NCI-H2107 (cell line): ENCODE measurements around the gene PTPN9.
"Not testable (repeated sequence)": the region's sequence is repeated elsewhere in the genome, so short reads cannot be mapped to it uniquely, and the experiment has no call there.

Source experiments
- DNase-seq: peaks from one replicate; lab custom pipeline; 2025; lab: John Stamatoyannopoulos, UW

The PTPN9 gene

DNA sequence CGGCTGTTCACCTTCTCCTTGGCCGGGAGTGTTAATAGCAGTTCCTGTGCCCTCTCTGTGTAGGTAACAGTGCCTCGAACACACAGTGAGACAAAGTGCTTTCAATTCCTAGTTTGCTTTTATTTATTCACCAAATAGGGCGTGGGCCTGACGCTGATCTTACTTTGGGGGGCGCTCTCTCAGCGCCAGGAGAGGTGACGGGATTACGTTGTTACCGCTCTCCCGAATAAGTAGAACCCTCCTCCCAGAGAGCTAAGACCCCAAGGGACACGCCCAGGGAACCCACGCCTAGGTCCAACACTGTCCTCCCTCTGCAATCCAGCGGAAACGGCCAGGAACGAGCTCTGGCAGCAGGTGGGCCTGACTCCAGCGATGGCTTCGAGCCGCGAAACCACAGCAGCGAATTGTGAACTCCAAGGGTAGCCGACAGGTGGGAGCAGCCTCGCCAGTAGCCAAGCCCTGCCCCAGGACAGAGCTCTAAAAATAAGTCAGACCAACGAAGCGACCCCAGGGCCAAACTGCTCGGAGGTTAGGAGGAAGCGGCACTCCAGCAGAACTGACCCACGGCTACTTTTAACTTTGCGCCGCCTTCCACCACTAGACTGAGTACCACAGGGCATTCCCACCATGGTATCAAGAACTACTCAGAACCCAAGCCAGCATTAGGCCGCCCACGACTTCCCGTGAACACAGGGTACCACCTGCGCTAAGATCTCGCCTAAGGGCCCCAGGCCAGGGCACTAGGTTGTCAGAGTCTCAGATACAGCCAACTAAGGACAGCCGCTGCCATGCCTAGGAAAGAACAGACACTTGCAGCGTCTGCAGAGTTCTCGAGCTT lies 126.0 kb downstream of the PTPN9 start:
- DNase-seq, result no peak

DNA sequence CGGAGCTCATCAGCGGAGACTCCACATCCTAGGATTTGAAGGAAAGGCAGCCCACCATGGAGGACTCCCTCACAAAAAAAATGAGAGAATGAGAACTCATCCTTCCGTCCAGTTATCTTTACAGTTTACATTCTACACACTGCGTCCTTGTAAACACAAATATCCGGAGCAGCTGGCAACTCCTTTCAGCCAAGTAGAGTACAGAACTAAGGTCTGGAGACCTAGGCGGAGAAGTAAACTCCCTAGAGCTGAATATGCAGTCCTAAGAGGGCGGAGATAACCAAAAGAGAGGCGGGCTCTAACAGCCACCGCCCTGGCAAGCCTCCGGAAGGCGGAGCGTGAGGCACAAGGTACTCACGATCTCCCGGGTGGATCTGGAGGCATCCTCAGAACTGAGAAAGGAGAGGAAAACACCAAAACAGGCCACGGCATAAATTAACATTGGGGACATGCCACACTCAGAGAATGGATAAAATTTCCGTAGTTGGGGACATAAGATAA lies 126.7 kb downstream of the PTPN9 start:
- peak; percentile 20 for DNase-seq

DNA sequence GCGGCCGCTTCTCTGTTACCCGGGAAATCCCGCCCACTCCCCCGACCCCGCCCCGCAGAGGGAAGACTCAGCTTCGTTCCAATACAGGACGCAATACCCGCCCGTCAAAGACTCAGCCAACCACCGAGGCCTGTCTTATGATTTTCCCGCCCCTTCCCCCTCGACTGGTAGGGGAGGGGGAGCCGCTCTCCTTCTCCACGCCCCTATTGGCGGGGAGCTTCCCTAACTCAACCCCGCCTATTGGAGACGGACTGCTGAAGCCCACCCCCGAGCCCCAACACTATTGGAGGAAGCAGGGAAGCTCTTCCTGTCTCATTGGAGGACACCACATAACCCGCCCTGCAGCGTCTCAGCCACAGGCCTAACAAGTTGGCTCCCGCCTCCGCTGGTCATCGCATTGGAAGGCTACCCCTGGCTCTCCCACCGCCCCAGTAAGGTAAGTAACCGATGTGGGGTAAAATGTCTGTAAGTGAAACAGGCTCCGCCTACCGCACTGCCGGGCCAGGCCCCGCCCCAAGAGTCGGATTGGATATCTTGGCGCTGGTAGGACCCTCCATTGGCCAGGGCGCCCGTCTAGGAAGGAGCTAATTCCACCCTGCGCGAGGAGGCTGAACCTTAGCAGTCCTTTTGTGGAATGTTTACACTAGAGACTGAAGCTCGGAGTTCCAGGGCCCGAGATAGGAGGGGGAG lies 127.3 kb downstream of the PTPN9 start, which contains the start of gene SIN3A:
SIN3A (minus strand) TSS at position 17 of the 690 bp plus-strand sequence. CDS start 21,315 bp downstream, outside the sequence.
- peak; percentile 89 for DNase-seq

- DNase-seq, result no peak
Measured at GRCh38 chr15:75451202-75451673, 127.9 kb downstream of the PTPN9 start.

DNA sequence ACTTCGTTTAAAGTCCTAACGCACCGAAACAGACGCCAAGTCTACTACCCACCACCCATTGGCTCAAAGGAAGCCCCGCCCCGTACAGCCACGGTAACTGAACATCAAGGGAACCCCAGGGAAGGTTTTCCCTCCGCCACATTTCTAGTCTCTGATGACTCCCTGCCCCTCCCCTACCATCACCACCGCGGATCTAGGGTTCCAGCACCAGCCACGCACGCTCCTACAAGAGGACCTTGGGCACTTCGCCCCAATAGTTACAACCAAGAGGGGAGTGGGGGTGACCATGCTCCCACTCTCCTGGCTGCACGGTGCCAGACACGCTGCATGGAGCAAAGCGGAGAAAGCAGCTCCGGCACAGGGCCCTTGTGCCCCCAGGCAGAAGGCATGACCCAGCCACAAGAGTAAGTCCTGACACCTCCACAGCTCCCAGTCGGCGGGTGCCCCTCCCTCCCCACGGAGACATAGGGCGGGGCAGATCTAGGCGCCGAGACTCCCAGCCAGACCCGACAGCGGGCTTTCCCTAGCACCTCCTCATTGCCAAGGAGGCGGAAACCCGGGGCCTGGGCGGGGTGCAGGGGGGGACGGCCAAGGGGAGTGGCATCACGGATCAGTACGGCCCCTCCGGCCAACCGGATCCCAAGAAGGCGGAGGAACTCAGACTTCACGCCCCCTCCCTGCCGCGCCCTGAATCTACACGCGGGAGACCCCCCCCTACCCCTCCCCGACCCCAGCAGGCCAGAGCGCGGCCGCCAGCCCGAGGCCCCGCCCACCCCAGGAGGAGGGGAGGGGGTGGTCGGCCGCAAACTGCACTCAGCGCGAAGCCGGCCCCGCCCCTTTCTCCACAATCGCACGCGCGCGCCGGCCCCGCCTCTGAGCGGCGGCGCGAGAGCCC lies 128.6 kb downstream of the PTPN9 start:
- peak; percentile 68 for DNase-seq

DNA sequence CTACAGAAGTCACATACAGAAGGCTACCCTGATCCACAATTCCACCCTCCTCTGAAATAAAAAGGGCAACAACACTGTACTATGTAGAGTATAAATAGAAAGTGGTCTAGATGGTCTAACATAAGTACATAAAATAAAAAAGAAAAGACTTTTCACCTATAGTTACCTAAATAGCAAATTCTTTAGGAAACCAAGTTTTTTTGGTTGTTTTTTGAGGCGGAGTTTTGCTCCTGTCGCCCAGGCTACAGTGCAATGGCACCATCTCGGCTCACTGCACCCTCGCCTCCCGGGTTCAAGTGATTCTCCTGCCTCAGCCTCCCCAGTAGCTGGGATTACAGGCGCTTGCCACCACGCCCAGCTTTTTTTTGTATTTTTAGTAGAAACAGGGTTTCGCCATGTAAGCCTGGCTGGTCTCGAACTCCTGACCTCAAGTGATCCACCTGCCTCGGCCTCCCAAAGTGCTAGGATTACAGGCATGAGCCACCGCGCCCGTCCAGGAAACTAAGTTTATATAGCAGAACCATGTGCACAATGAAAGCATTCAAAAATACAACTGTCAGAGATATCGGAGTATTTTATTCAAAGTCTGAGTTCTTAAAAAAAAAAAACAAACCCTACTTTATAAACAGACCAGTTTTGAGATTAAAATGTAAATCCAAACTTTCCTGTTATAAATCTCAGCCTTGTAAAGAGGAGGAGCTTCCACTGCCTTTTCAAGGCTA lies 129.4 kb downstream of the PTPN9 start:
- DNase-seq, result no peak

DNA sequence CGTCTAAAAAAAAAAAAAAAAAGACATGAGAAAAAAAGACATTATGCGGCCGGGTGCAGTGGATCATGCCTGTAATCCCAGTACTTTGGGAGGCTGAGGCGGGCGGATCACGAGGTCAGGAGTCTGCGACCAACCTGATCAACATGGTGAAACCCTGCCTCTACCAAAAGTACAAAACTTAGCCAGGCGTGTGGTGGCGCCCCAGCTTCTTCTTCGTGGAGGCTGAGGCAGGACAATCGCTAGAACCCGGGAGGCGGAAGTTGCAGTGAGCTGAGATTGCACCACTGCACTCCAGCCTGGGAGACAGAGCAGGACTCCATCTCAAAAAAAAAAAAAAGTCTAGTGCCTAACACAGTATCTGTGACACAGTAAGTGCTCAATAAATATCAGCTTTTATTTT lies 130.9 kb downstream of the PTPN9 start:
- DNase-seq, result not testable (repeated sequence)

GRCh38 chr15:75446151-75446550 lies 133.0 kb downstream of the PTPN9 start:
- no peak for DNase-seq

- DNase-seq, result not testable (repeated sequence)
Measured at GRCh38 chr15:75445324-75445723, 133.8 kb downstream of the PTPN9 start.

- not testable (repeated sequence) for DNase-seq
Measured at GRCh38 chr15:75443972-75444453, 135.1 kb downstream of the PTPN9 start.

DNA sequence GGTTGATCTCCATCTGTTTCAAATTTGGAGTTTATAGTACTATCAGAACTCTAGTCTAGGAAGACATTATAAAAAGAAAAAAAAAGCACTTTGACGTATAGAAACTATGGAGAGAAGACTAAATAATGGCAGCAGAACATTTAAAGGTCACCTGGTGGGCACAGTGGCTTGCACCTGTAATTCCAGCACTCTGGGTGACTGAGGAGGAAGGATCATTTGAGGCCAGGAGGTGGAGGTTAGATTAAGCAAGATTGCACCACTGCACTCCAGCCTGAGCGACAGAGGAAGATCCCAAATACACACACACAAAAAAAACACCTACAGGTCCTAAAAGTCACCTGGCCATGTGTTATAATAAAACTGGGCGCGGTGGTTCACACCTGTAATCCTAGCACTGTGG lies 141.4 kb downstream of the PTPN9 start:
- no peak for DNase-seq

GRCh38 chr15:75436881-75437280 lies 142.2 kb downstream of the PTPN9 start:
- DNase-seq, result no peak

GRCh38 chr15:75431682-75432081 lies 147.4 kb downstream of the PTPN9 start:
- DNase-seq, result no peak

- DNase-seq, result no peak
Measured at GRCh38 chr15:75431270-75431669, 147.8 kb downstream of the PTPN9 start.

DNA sequence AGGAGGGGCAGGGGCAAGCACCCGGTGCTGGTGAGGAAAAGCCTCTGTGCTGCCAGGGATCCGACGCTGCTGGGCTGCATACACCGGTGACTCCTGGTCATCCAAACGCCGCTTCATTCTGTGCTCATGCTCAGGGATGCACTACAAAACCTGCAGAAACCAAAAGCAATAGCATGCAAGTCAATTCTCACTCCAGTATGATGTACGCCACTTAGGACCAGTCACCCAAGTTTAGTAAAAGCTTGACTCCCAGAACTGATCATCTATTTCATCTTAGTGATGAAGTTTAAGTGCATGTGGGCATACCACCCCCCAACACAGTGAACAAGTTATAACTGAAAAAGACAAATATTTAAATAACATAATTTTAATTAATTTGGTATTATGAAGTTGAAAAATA lies 148.9 kb downstream of the PTPN9 start:
- DNase-seq, result no peak

- no peak for DNase-seq
Measured at GRCh38 chr15:75428152-75428551, 151.0 kb downstream of the PTPN9 start.

DNA sequence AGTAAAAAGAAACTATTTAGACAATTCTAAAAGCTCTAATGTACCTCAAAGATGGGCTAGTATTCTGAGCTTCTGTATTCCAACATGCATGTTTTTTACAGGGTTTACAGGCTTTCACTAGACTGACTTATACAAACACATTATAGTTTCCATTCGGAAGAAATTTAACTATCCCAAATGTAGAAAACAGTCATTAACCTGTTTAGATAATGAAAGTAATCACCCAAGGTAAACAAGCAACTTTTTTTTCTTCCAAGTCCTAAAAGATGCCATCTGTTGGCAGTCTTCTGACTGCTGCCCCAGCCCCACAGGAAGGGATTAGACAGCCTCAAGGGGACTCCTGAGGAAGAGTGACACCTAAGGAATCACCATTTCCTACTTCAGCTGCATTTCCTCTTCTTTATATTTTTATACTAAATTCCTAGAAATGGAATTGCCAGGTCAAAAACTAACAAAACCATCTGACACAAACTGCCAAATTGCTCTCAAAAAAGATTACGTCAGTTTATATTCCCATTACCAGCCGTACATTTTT lies 153.1 kb downstream of the PTPN9 start:
- DNase-seq, result no peak

DNA sequence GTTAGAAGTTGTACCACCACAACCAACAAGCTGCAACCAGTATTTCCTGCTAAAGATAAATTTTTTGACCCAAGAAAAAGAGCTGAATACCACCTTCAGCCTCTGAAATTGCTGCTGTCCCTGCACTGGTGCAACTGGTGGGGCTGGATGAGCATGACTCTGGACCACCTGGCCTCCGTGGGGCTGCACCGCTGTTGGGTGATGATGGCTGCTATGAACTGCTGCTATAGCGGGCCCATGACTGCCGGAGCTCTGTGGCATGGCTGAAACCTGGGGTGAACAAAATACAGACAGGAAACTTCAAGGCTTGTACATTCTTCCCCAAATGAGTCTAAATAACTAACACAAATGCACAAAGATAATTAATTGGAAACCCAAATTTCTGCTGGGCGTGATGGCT lies 156.6 kb downstream of the PTPN9 start:
- no peak for DNase-seq

GRCh38 chr15:75420698-75421097 lies 158.4 kb downstream of the PTPN9 start:
- no peak for DNase-seq

DNA sequence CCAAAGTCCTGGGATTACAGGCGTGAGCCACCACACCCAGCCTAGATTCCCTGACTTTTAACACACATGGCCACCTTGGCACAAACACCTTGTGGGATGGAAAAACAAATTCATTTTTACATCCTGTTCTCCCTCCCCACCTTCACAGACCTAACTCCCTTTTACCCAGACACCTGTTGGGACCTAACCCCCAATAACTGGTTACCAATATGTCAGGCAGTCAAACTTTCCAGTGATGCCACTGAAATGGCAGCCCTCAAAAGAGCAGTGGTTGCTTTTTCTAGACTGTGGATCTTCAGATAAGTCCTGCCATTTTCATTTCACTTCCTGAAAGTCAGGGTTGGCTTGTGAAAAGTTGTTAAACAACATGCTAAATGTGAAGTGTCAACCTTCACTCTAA lies 162.5 kb downstream of the PTPN9 start:
- DNase-seq, result no peak
